HEK293 (cell line): ENCODE data around the gene SMURF2.

Source experiments
- CTCF ChIA-PET: fragments of 350-600 bp; formaldehyde crosslinking; extraction: SDS; loops from one replicate; lab custom pipeline; 2021; ENCODE audit warnings: antibody characterized with exemption; lab: Yijun Ruan, JAX
- POLR2A ChIA-PET: fragments of 300-600 bp; formaldehyde crosslinking; extraction: SDS; loops from one replicate; lab custom pipeline; 2020; ENCODE audit warnings: antibody characterized with exemption, inconsistent platforms; lab: Yijun Ruan, JAX
- H3K27ac ChIP-seq: fragments of 200-500 bp; sonication (Bioruptor generic); 2 replicates; pipeline ENCODE4 v1.5.1; 2014; ENCODE audit warnings: low read depth, low read length, control low read depth, inconsistent platforms; ENCODE audit errors: extremely low read depth
- H3K36me3 ChIP-seq, 2 experiments: fragments of 200-500 bp in 1 of 2; sonication (Bioruptor generic) in 1 of 2; 1 replicate in 1 of 2; 2 replicates in 1 of 2; pipeline ENCODE4 v1.5.1; 2014 to 2017; ENCODE audit warnings: inconsistent platforms in 2 of 2, low read length in 2 of 2; ENCODE audit not compliant: control insufficient read depth in 2 of 2, insufficient read depth in 1 of 2
- H3K4me1 ChIP-seq: fragments of 200-500 bp; sonication (Bioruptor generic); 2 replicates; pipeline ENCODE4 v1.5.1; 2014; ENCODE audit warnings: mild to moderate bottlenecking, low read length, inconsistent platforms; ENCODE audit not compliant: control insufficient read depth, insufficient read depth
- H3K4me3 ChIP-seq: 2 replicates; pipeline ENCODE4 v1.5.1; 2011; ENCODE audit warnings: low read depth, mild to moderate bottlenecking, control low read depth, low read length, moderate library complexity
- H3K9me3 ChIP-seq: fragments of 200-500 bp; sonication (Bioruptor generic); 2 replicates; pipeline ENCODE4 v1.5.1; 2014; ENCODE audit warnings: low read depth, low read length, inconsistent platforms; ENCODE audit not compliant: control insufficient read depth, insufficient read depth
- GLIS1 ChIP-seq: fragments of 450-650 bp; formaldehyde crosslinking; IDR thresholded peaks from 2 replicates; pipeline ENCODE4 v1.5.1; 2016; ENCODE audit warnings: missing biosample characterization, missing genetic modification characterization
- KLF8 ChIP-seq: fragments of 450-650 bp; formaldehyde crosslinking; IDR thresholded peaks from 2 replicates; pipeline ENCODE4 v1.5.1; 2016; ENCODE audit warnings: missing biosample characterization, missing genetic modification characterization
- PRDM4 ChIP-seq: fragments of 450-650 bp; formaldehyde crosslinking; IDR thresholded peaks from 2 replicates; pipeline ENCODE4 v1.5.1; 2017; ENCODE audit warnings: missing biosample characterization, missing genetic modification characterization
- ZBTB7A ChIP-seq: fragments of 450-650 bp; formaldehyde crosslinking; IDR thresholded peaks from 2 replicates; pipeline ENCODE4 v1.5.1; 2016; ENCODE audit warnings: low read depth, missing biosample characterization, missing genetic modification characterization
- ZNF221 ChIP-seq: fragments of 450-650 bp; formaldehyde crosslinking; IDR thresholded peaks from 2 replicates; pipeline ENCODE4 v1.5.1; 2017; ENCODE audit warnings: missing biosample characterization, missing genetic modification characterization, borderline replicate concordance
- ZNF341 ChIP-seq: fragments of 450-650 bp; formaldehyde crosslinking; IDR thresholded peaks from 2 replicates; pipeline ENCODE4; 2016; ENCODE audit warnings: low read depth, missing biosample characterization, missing genetic modification characterization
- ZNF416 ChIP-seq: fragments of 450-650 bp; formaldehyde crosslinking; IDR thresholded peaks from 2 replicates; pipeline ENCODE4 v1.5.1; 2016; ENCODE audit warnings: missing biosample characterization, missing genetic modification characterization
- ZNF571 ChIP-seq: fragments of 450-650 bp; formaldehyde crosslinking; IDR thresholded peaks from 2 replicates; pipeline ENCODE4 v1.5.0; 2017; ENCODE audit warnings: missing biosample characterization, missing genetic modification characterization
- ZNF701 ChIP-seq: fragments of 450-650 bp; formaldehyde crosslinking; IDR thresholded peaks from 2 replicates; pipeline ENCODE4 v1.5.1; 2016; ENCODE audit warnings: missing biosample characterization, missing genetic modification characterization
- ZNF830 ChIP-seq: fragments of 450-650 bp; IDR thresholded peaks from 2 replicates; pipeline ENCODE4 v1.5.0; 2018; ENCODE audit warnings: missing biosample characterization, missing genetic modification characterization, low read depth, mild to moderate bottlenecking, moderate library complexity
- TF ChIP-seq, protein P1 (sequence below): fragments of 450-650 bp; formaldehyde crosslinking; IDR thresholded peaks from 2 replicates; pipeline ENCODE4 v1.5.1; 2016; ENCODE audit warnings: missing biosample characterization, missing genetic modification characterization
- TF ChIP-seq, protein P2 (sequence below): fragments of 450-650 bp; formaldehyde crosslinking; IDR thresholded peaks from 2 replicates; pipeline ENCODE4 v1.5.1; 2017; ENCODE audit warnings: missing biosample characterization, missing genetic modification characterization
- TF ChIP-seq, protein P3 (sequence below): fragments of 450-650 bp; formaldehyde crosslinking; IDR thresholded peaks from 2 replicates; pipeline ENCODE4 v1.5.1; 2016; ENCODE audit warnings: missing biosample characterization, missing genetic modification characterization
- TF ChIP-seq, protein P4 (sequence below): fragments of 450-650 bp; formaldehyde crosslinking; IDR thresholded peaks from 2 replicates; pipeline ENCODE4 v1.5.1; 2016; ENCODE audit warnings: missing biosample characterization, missing genetic modification characterization
- TF ChIP-seq, protein P5 (sequence below): fragments of 450-650 bp; formaldehyde crosslinking; IDR thresholded peaks from 2 replicates; pipeline ENCODE4 v1.5.1; 2016; ENCODE audit warnings: missing biosample characterization, missing genetic modification characterization, borderline replicate concordance
- TF ChIP-seq, protein P6 (sequence below): fragments of 450-650 bp; formaldehyde crosslinking; IDR thresholded peaks from 2 replicates; pipeline ENCODE4 v1.5.1; 2016; ENCODE audit warnings: missing biosample characterization, missing genetic modification characterization

The SMURF2 gene

GRCh38 chr17:64661976-64662773 is at the start of gene SMURF2 (continued):
- TF ChIP-seq ZNF701 (tag by site-specific recombination) (no peak), KLF8 (tag by site-specific recombination) (peak; percentile 32; the same call in 1 of the 2 replicates), GLIS1 (tag by site-specific recombination) (peak; percentile 14; the same call in 1 of the 2 replicates), ZNF416 (no peak), ZBTB7A (tag by site-specific recombination) (0 out of 2 replicates have a peak, but pooled peaks have one; percentile 48)
- TF ChIP-seq, protein P1, sequence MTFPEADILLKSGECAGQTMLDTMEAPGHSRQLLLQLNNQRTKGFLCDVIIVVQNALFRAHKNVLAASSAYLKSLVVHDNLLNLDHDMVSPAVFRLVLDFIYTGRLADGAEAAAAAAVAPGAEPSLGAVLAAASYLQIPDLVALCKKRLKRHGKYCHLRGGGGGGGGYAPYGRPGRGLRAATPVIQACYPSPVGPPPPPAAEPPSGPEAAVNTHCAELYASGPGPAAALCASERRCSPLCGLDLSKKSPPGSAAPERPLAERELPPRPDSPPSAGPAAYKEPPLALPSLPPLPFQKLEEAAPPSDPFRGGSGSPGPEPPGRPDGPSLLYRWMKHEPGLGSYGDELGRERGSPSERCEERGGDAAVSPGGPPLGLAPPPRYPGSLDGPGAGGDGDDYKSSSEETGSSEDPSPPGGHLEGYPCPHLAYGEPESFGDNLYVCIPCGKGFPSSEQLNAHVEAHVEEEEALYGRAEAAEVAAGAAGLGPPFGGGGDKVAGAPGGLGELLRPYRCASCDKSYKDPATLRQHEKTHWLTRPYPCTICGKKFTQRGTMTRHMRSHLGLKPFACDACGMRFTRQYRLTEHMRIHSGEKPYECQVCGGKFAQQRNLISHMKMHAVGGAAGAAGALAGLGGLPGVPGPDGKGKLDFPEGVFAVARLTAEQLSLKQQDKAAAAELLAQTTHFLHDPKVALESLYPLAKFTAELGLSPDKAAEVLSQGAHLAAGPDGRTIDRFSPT (tag by site-specific recombination) = peak; percentile 85; the same call in 1 of the 2 replicates
- TF ChIP-seq, protein P2, sequence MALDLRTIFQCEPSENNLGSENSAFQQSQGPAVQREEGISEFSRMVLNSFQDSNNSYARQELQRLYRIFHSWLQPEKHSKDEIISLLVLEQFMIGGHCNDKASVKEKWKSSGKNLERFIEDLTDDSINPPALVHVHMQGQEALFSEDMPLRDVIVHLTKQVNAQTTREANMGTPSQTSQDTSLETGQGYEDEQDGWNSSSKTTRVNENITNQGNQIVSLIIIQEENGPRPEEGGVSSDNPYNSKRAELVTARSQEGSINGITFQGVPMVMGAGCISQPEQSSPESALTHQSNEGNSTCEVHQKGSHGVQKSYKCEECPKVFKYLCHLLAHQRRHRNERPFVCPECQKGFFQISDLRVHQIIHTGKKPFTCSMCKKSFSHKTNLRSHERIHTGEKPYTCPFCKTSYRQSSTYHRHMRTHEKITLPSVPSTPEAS (tag by site-specific recombination) = no peak
- TF ChIP-seq, protein P3, sequence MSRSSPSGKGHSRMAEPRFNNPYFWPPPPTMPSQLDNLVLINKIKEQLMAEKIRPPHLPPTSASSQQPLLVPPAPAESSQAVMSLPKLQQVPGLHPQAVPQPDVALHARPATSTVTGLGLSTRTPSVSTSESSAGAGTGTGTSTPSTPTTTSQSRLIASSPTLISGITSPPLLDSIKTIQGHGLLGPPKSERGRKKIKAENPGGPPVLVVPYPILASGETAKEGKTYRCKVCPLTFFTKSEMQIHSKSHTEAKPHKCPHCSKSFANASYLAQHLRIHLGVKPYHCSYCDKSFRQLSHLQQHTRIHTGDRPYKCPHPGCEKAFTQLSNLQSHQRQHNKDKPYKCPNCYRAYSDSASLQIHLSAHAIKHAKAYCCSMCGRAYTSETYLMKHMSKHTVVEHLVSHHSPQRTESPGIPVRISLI (tag by site-specific recombination) = no peak
- TF ChIP-seq, protein P4, sequence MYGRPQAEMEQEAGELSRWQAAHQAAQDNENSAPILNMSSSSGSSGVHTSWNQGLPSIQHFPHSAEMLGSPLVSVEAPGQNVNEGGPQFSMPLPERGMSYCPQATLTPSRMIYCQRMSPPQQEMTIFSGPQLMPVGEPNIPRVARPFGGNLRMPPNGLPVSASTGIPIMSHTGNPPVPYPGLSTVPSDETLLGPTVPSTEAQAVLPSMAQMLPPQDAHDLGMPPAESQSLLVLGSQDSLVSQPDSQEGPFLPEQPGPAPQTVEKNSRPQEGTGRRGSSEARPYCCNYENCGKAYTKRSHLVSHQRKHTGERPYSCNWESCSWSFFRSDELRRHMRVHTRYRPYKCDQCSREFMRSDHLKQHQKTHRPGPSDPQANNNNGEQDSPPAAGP (tag by site-specific recombination) = no peak
- TF ChIP-seq, all 188 proteins: peak for 29

- CTCF ChIA-PET = interaction anchor here (0.9 kb wide), 1 partner anchor 16 kb away, joined by 3 read pairs; no protein-coding TSS in a partner anchor
- H3K36me3 ChIP-seq = no peaks in the 10 kb centered on the region
- no peak overlapping the region for H3K4me3 ChIP-seq
- no peak overlapping the region for H3K27ac ChIP-seq
- peaks cover 10% of the 10 kb centered on the region for H3K4me1 ChIP-seq
- POLR2A ChIA-PET = interaction anchor here (0.8 to 1.5 kb wide), 3 partner anchors 47 to 203 kb away, joined by 3 read pairs; partner anchors contain the start of genes CEP95, DDX5 and SMURF2
- no peaks in the 10 kb centered on the region for H3K9me3 ChIP-seq
- TF ChIP-seq PRDM4 (no peak), ZNF571 (no peak), ZNF221 (tag by site-specific recombination) (no peak), ZNF341 (tag by site-specific recombination) (no peak), ZNF830 (tag by site-specific recombination) (no peak)
- TF ChIP-seq, protein P5, sequence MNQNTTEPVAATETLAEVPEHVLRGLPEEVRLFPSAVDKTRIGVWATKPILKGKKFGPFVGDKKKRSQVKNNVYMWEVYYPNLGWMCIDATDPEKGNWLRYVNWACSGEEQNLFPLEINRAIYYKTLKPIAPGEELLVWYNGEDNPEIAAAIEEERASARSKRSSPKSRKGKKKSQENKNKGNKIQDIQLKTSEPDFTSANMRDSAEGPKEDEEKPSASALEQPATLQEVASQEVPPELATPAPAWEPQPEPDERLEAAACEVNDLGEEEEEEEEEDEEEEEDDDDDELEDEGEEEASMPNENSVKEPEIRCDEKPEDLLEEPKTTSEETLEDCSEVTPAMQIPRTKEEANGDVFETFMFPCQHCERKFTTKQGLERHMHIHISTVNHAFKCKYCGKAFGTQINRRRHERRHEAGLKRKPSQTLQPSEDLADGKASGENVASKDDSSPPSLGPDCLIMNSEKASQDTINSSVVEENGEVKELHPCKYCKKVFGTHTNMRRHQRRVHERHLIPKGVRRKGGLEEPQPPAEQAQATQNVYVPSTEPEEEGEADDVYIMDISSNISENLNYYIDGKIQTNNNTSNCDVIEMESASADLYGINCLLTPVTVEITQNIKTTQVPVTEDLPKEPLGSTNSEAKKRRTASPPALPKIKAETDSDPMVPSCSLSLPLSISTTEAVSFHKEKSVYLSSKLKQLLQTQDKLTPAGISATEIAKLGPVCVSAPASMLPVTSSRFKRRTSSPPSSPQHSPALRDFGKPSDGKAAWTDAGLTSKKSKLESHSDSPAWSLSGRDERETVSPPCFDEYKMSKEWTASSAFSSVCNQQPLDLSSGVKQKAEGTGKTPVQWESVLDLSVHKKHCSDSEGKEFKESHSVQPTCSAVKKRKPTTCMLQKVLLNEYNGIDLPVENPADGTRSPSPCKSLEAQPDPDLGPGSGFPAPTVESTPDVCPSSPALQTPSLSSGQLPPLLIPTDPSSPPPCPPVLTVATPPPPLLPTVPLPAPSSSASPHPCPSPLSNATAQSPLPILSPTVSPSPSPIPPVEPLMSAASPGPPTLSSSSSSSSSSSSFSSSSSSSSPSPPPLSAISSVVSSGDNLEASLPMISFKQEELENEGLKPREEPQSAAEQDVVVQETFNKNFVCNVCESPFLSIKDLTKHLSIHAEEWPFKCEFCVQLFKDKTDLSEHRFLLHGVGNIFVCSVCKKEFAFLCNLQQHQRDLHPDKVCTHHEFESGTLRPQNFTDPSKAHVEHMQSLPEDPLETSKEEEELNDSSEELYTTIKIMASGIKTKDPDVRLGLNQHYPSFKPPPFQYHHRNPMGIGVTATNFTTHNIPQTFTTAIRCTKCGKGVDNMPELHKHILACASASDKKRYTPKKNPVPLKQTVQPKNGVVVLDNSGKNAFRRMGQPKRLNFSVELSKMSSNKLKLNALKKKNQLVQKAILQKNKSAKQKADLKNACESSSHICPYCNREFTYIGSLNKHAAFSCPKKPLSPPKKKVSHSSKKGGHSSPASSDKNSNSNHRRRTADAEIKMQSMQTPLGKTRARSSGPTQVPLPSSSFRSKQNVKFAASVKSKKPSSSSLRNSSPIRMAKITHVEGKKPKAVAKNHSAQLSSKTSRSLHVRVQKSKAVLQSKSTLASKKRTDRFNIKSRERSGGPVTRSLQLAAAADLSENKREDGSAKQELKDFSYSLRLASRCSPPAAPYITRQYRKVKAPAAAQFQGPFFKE (tag by site-specific recombination) = no peak
- TF ChIP-seq, protein P6, sequence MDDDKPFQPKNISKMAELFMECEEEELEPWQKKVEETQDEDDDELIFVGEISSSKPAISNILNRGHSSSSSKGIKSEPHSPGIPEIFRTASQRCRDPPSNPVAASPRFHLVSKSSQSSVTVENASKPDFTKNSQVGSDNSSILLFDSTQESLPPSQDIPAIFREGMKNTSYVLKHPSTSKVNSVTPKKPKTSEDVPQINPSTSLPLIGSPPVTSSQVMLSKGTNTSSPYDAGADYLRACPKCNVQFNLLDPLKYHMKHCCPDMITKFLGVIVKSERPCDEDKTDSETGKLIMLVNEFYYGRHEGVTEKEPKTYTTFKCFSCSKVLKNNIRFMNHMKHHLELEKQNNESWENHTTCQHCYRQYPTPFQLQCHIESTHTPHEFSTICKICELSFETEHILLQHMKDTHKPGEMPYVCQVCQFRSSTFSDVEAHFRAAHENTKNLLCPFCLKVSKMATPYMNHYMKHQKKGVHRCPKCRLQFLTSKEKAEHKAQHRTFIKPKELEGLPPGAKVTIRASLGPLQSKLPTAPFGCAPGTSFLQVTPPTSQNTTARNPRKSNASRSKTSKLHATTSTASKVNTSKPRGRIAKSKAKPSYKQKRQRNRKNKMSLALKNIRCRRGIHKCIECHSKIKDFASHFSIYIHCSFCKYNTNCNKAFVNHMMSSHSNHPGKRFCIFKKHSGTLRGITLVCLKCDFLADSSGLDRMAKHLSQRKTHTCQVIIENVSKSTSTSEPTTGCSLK (tag by site-specific recombination) = no peak
Observed at GRCh38 chr17:64709481-64709880, 47.4 kb upstream of the SMURF2 start.
